Panc1 (cell line): Measurements from ENCODE around the gene ASB1.

Source experiments
- POLR2AphosphoS5 ChIP-seq: IDR thresholded peaks from 2 replicates; pipeline ENCODE4 v1.6.1; 2012; ENCODE audit warnings: mild to moderate bottlenecking, low read depth, low read length, moderate library complexity
- TF ChIP-seq, protein P1 (sequence below): fragments of 450-650 bp; IDR thresholded peaks from 2 replicates; pipeline ENCODE4 v1.5.1; 2017; ENCODE audit warnings: mild to moderate bottlenecking
- TF ChIP-seq, protein P2 (sequence below), 2 experiments: IDR thresholded peaks; 2 replicates each; pipeline ENCODE4 v1.6.1; 2011 to 2012; ENCODE audit warnings: low read depth in 2 of 2, control low read depth in 1 of 2, low read length in 1 of 2, mild to moderate bottlenecking in 1 of 2, moderate library complexity in 1 of 2; ENCODE audit not compliant: insufficient read depth in 1 of 2

DNA sequence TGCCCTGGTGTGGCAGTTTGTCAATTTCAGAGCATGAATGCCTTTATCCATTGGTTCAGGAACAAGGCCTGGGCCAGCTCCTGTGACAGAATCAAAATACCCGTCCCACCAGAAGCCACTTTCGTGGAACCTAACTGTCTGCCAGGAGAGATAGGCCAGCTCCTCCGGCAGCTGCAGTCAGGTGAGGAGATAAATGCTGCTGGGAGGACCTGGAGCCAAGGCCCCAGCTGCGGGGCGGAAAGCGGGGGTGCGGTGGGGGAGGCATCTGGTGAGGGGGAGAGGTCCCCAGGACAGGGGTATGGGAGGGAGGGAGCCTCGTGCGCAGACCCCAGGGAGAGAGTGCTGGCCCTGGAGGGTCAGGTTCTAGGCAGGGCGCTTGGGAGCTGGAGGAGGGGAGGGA is 4.4 kb upstream of the ASB1 start:
- TF ChIP-seq, protein P1, sequence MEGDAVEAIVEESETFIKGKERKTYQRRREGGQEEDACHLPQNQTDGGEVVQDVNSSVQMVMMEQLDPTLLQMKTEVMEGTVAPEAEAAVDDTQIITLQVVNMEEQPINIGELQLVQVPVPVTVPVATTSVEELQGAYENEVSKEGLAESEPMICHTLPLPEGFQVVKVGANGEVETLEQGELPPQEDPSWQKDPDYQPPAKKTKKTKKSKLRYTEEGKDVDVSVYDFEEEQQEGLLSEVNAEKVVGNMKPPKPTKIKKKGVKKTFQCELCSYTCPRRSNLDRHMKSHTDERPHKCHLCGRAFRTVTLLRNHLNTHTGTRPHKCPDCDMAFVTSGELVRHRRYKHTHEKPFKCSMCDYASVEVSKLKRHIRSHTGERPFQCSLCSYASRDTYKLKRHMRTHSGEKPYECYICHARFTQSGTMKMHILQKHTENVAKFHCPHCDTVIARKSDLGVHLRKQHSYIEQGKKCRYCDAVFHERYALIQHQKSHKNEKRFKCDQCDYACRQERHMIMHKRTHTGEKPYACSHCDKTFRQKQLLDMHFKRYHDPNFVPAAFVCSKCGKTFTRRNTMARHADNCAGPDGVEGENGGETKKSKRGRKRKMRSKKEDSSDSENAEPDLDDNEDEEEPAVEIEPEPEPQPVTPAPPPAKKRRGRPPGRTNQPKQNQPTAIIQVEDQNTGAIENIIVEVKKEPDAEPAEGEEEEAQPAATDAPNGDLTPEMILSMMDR: no peak
- TF ChIP-seq, protein P2, sequence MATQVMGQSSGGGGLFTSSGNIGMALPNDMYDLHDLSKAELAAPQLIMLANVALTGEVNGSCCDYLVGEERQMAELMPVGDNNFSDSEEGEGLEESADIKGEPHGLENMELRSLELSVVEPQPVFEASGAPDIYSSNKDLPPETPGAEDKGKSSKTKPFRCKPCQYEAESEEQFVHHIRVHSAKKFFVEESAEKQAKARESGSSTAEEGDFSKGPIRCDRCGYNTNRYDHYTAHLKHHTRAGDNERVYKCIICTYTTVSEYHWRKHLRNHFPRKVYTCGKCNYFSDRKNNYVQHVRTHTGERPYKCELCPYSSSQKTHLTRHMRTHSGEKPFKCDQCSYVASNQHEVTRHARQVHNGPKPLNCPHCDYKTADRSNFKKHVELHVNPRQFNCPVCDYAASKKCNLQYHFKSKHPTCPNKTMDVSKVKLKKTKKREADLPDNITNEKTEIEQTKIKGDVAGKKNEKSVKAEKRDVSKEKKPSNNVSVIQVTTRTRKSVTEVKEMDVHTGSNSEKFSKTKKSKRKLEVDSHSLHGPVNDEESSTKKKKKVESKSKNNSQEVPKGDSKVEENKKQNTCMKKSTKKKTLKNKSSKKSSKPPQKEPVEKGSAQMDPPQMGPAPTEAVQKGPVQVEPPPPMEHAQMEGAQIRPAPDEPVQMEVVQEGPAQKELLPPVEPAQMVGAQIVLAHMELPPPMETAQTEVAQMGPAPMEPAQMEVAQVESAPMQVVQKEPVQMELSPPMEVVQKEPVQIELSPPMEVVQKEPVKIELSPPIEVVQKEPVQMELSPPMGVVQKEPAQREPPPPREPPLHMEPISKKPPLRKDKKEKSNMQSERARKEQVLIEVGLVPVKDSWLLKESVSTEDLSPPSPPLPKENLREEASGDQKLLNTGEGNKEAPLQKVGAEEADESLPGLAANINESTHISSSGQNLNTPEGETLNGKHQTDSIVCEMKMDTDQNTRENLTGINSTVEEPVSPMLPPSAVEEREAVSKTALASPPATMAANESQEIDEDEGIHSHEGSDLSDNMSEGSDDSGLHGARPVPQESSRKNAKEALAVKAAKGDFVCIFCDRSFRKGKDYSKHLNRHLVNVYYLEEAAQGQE (IDR thresholded peaks at IDR 0.05; ENCODE audit: insufficient read depth in 1 of 2, low read depth in 2 of 2, low read length in 1 of 2): no peak
- TF ChIP-seq POLR2AphosphoS5: no peak
